GM18520 (cell line): Measurements from ENCODE around the gene LSAMP.
A peak's percentile ranks its signal among the peaks of the same experiment; 100 is the strongest.

ENCODE experiments used
- ATAC-seq: cut with Tn5 transposase; IDR thresholded peaks from one replicate; pipeline ENCODE4 v1.9.1; 2021; ENCODE audit not compliant: unreplicated experiment

Gene LSAMP

GRCh38 chr3:116300226-116300625, 145.1 kb downstream of the LSAMP start:
- ATAC-seq: no peak

- ATAC-seq: peak; percentile 40
These were observed 145.6 kb downstream of the LSAMP start for GRCh38 chr3:116299646-116300081.

GRCh38 chr3:116298151-116298550, 147.1 kb downstream of the LSAMP start:
- ATAC-seq: no peak

- ATAC-seq: no peak
These were observed 154.1 kb downstream of the LSAMP start for GRCh38 chr3:116291141-116291540.

GRCh38 chr3:116288485-116288884, 156.8 kb downstream of the LSAMP start:
- ATAC-seq: no peak

GRCh38 chr3:116285781-116286421, 159.4 kb downstream of the LSAMP start:
- ATAC-seq: no peak

GRCh38 chr3:116281313-116282143, 163.8 kb downstream of the LSAMP start:
- ATAC-seq: peak; percentile 78

- ATAC-seq: no peak
These were observed 165.1 kb downstream of the LSAMP start for GRCh38 chr3:116280130-116280740.

- ATAC-seq: no peak
These were observed 168.6 kb downstream of the LSAMP start for GRCh38 chr3:116276675-116277074.

GRCh38 chr3:116270056-116270455, 175.2 kb downstream of the LSAMP start:
- ATAC-seq: no peak

- no peak for ATAC-seq
These were observed 178.2 kb downstream of the LSAMP start for GRCh38 chr3:116267116-116267515.

GRCh38 chr3:116265976-116266584, 179.2 kb downstream of the LSAMP start:
- no peak for ATAC-seq

- no peak for ATAC-seq
These were observed 180.0 kb downstream of the LSAMP start for GRCh38 chr3:116265320-116265695.

GRCh38 chr3:116264546-116265319, 180.6 kb downstream of the LSAMP start:
- no peak for ATAC-seq

GRCh38 chr3:116263842-116264545, 181.3 kb downstream of the LSAMP start:
- ATAC-seq: no peak

GRCh38 chr3:116260491-116260890, 184.8 kb downstream of the LSAMP start:
- ATAC-seq: no peak

- ATAC-seq: no peak
These were observed 185.3 kb downstream of the LSAMP start for GRCh38 chr3:116259984-116260383.

GRCh38 chr3:116256843-116257485, 188.3 kb downstream of the LSAMP start:
- no peak for ATAC-seq

- ATAC-seq: no peak
These were observed 190.7 kb downstream of the LSAMP start for GRCh38 chr3:116254541-116254940.

- ATAC-seq: no peak
These were observed 191.8 kb downstream of the LSAMP start for GRCh38 chr3:116253511-116253910.
